Rectal smooth muscle tissue (tissue), 1 donor: ENCODE data around the gene SLC17A9.

Experiments used
- H3K27ac ChIP-seq: one replicate; pipeline ENCODE4 v1.7.0; 2013; ENCODE audit warnings: low read depth, low read length, inconsistent platforms
- H3K27me3 ChIP-seq: one replicate; pipeline ENCODE4 v1.7.0; 2013; ENCODE audit warnings: low read length; ENCODE audit not compliant: control insufficient read depth, insufficient read depth
- H3K36me3 ChIP-seq: one replicate; pipeline ENCODE4 v1.7.0; 2013; ENCODE audit warnings: low read length; ENCODE audit not compliant: control insufficient read depth, insufficient read depth
- H3K4me1 ChIP-seq: one replicate; pipeline ENCODE4 v1.7.0; 2013; ENCODE audit warnings: low read length; ENCODE audit not compliant: control insufficient read depth, insufficient read depth
- H3K4me3 ChIP-seq: one replicate; pipeline ENCODE4 v1.7.0; 2013; ENCODE audit warnings: low read length
- H3K9ac ChIP-seq: one replicate; pipeline ENCODE4 v1.7.0; 2013; ENCODE audit warnings: low read length

Gene SLC17A9

GRCh38 chr20:62923669-62924441 is 28.7 kb upstream of the SLC17A9 start:
- H3K9ac ChIP-seq: peak overlapping the region; percentile 11
- H3K4me1 ChIP-seq: peaks cover 41% of the 10 kb centered on the region
- H3K4me3 ChIP-seq: peak overlapping the region; percentile 96

GRCh38 chr20:62924442-62925075 is 27.9 kb upstream of the SLC17A9 start:
- peak overlapping the region; percentile 95 for H3K9ac ChIP-seq
- H3K4me1 ChIP-seq: peaks cover 41% of the 10 kb centered on the region
- peak overlapping the region; percentile 90 for H3K27ac ChIP-seq
- H3K27me3 ChIP-seq: no peaks in the 10 kb centered on the region
- peak overlapping the region; percentile 96 for H3K4me3 ChIP-seq
- H3K36me3 ChIP-seq: no peaks in the 10 kb centered on the region

More at GRCh38 chr20:62923669-62924441, 28.7 kb upstream of the SLC17A9 start:
- no peaks in the 10 kb centered on the region for H3K27me3 ChIP-seq
- peak overlapping the region; percentile 54 for H3K27ac ChIP-seq
- no peaks in the 10 kb centered on the region for H3K36me3 ChIP-seq

- H3K27me3 ChIP-seq: no peaks in the 10 kb centered on the region
- no peaks in the 10 kb centered on the region for H3K36me3 ChIP-seq
- peaks cover 39% of the 10 kb centered on the region for H3K4me1 ChIP-seq
- H3K9ac ChIP-seq: peak overlapping the region; percentile 95
- peak overlapping the region; percentile 96 for H3K4me3 ChIP-seq
- peak overlapping the region; percentile 90 for H3K27ac ChIP-seq
Measured at GRCh38 chr20:62925076-62925419, 27.5 kb upstream of the SLC17A9 start.

DNA sequence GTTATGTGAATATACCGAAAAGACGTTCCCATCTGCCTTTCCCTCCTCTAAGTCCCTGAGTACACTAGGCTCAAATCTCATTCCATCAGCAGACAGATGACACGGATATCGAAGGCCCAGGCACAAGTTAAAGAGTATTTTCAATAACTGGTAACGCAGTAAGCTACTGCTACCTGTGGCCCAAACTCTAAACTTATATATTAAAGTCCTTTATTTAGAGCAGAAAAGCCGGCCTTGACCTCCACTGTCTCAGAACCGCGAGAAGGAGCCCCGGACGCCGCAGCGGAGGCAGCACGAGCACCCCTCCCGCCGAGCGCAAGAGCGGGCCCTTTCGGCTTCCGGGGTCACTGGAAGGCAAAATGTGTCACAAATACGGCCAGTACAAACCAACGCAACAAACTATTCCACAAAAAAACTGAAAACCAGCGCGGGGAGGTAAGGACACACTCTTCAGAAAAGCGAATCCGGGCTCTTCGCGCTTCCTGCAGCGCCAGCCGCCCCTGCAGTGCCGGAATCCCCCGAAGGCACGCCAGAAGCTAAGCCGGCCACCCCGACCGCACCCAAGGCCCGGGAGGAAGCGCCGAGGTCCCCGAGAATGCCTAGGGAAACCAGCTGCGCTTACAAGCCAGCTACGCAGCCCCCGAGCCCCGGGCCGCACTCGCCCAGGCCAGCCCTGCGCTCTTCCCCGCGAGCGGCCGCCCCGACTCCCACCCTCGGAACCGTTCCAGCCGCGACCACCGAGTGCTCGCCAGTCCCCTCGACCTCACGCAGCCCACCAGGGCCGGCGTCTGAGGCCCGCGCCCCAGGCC is 26.9 kb upstream of the SLC17A9 start:
- peak overlapping the region; percentile 90 for H3K27ac ChIP-seq
- H3K4me1 ChIP-seq: peaks cover 39% of the 10 kb centered on the region
- H3K27me3 ChIP-seq: no peaks in the 10 kb centered on the region
- peak overlapping the region; percentile 95 for H3K9ac ChIP-seq
- no peaks in the 10 kb centered on the region for H3K36me3 ChIP-seq
- peak overlapping the region; percentile 96 for H3K4me3 ChIP-seq

DNA sequence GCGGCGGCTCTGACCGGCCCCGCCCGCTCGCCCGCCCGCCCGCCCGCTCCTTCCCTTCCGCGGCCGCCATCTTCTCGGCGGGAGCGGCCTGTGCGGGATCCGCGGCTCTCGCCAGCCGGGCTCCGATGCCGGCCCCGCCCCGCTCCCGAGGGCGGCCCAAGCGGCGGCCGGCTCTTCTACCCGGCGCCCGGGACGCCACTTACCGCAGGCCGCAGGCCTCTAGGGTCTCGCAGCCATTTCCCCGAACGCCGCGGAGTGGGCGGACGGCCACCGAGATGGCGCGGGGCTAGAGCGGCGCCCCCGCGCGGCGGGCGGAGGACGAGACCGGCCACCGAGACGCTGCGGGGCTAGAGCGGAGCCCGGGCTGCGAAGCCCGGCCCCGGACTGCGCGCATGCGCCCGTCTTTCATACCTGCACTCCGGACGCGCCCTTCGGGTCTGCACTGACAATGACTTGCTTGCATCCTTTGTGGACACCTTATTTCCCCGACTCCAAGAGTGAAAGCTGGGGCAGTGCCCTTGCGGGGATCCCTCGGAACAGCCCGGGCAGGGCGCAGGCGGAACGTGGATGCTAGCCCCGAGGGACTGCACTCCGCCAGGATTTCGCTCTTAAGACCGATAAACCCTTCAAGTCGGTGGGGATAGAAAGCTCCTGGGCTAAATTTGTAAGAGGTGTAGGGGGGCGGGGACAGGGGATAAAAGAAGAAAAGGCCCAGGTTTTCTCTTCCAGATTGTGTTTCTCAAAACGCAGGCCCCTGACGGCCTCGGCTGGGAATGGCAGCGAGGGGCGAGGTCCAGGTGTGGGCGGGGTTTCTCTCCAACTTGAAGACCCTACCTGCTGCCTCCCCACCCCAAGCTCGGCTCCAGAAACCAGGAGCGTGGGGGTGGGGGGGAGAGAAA is 26.0 kb upstream of the SLC17A9 start, which contains the start of gene DIDO1:
DIDO1 (minus strand) TSS at position 277 of the 899 bp plus-strand sequence.
- Histone ChIP-seq H3K27me3 (no peaks in the 10 kb centered on the region), H3K4me1 (peaks cover 33% of the 10 kb centered on the region)

DNA sequence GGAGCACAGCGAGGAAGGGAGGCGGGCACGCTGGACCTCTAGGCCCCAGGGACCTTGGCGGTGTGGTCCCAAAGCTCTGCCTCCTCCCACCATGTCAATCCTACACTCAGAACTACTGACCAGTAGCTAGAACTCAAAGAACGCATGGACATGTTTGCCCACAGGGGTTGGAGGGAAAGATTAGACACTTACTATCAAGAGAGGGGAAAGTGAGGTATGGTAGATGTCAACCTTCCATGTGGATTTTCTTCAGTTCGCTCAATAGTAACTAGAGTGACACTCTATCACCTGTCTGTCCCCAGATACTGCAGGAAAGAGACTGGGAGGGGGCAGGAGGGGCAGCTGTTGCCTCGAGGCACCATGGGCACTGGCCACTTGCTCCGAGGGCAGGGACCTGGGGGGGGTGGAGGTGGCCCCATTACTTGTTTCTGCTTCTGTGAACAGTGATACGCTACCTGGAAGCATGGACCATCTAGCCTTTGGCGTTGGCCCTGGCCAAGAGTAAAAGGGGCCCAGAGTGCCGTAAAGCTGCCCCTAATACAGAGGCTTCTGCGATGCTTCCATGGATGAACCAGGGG is 25.3 kb upstream of the SLC17A9 start:
- H3K9ac ChIP-seq: no peak overlapping the region

More for the DNA sequence above, 26.0 kb upstream of the SLC17A9 start, which contains the start of gene DIDO1:
- Histone ChIP-seq H3K36me3 (no peaks in the 10 kb centered on the region), H3K4me3 (peak within 1 kb of the TSS; percentile 96), H3K27ac (peak within 1 kb of the TSS; percentile 90), H3K9ac (peak within 1 kb of the TSS; percentile 95)

GRCh38 chr20:62928246-62928939 is 24.1 kb upstream of the SLC17A9 start:
- no peaks in the 10 kb centered on the region for H3K36me3 ChIP-seq
- H3K9ac ChIP-seq: peak overlapping the region; percentile 22
- peaks cover 28% of the 10 kb centered on the region for H3K4me1 ChIP-seq
- peak overlapping the region; percentile 74 for H3K27ac ChIP-seq
- no peaks in the 10 kb centered on the region for H3K27me3 ChIP-seq
- peak overlapping the region; percentile 61 for H3K4me3 ChIP-seq

More for the DNA sequence above, 25.3 kb upstream of the SLC17A9 start:
- Histone ChIP-seq H3K4me3 (peak overlapping the region; percentile 96), H3K4me1 (peaks cover 30% of the 10 kb centered on the region), H3K27me3 (no peaks in the 10 kb centered on the region), H3K27ac (peak overlapping the region; percentile 90), H3K36me3 (no peaks in the 10 kb centered on the region)

DNA sequence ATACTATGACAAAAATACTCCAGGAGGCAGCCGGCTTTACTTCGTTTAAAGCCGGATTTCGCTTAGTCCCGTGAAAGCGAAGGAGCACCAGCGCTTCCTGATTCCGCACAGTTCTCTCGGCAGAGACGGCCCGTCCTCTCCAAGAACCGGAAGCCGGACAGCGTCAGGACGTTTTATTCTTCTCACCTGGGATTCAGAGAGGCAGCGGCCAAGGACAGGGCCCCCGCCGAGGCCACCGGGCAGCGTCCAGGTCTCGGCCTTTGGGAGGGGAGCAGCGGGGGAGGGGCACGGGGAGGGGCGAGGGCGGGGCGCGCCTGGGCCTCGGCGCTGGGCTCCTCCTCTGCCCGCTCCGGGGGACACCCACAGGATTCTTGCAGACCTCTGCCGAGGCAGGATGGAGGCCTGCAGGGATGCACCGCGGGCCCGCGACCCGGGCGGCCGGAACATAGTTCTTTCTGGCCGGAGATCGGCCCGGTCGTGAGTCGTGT is 23.4 kb upstream of the SLC17A9 start:
- Histone ChIP-seq H3K27ac (peak overlapping the region; percentile 74), H3K4me3 (peak overlapping the region; percentile 61), H3K9ac (peak overlapping the region; percentile 22), H3K27me3 (no peaks in the 10 kb centered on the region), H3K36me3 (no peaks in the 10 kb centered on the region), H3K4me1 (peaks cover 22% of the 10 kb centered on the region)

- H3K4me3 ChIP-seq: no peak overlapping the region
- no peak overlapping the region for H3K27ac ChIP-seq
- H3K4me1 ChIP-seq: peaks cover 13% of the 10 kb centered on the region
- no peaks in the 10 kb centered on the region for H3K27me3 ChIP-seq
- no peaks in the 10 kb centered on the region for H3K36me3 ChIP-seq
- no peak overlapping the region for H3K9ac ChIP-seq
Measured at GRCh38 chr20:62931464-62931863, 21.0 kb upstream of the SLC17A9 start.

DNA sequence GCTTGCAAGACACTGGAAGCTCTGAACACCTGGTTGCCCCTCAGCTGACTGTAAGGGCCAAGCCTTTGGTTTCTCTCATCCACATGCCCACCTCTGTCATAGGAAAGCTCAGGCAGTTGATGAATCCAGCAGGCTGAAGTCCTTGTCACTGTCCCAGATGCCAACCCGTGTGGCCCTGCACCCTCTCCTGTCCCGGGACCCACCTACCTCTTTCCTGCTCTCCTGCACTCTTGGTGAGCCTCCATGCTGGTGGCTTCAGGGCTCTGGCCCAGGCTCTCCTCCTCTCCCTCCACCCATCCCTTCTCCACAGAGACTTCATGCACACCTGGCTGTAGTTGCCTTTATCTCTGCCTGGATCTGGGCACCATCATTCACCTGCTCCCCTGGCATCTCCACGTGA is 18.5 kb upstream of the SLC17A9 start:
- H3K4me3 ChIP-seq: no peak overlapping the region
- no peaks in the 10 kb centered on the region for H3K36me3 ChIP-seq
- H3K9ac ChIP-seq: no peak overlapping the region
- no peaks in the 10 kb centered on the region for H3K27me3 ChIP-seq
- no peak overlapping the region for H3K27ac ChIP-seq
- H3K4me1 ChIP-seq: peaks cover 4% of the 10 kb centered on the region
